GM19035 (cell line): ENCODE data around the gene PEDS1.
"Not testable (repeated sequence)": the region's sequence is repeated elsewhere in the genome, so short reads cannot be mapped to it uniquely, and the experiment has no call there.

ENCODE experiments used
- ATAC-seq: cut with Tn5 transposase; IDR thresholded peaks from one replicate; pipeline ENCODE4 v1.9.1; 2021; ENCODE audit not compliant: unreplicated experiment

The PEDS1 gene

DNA sequence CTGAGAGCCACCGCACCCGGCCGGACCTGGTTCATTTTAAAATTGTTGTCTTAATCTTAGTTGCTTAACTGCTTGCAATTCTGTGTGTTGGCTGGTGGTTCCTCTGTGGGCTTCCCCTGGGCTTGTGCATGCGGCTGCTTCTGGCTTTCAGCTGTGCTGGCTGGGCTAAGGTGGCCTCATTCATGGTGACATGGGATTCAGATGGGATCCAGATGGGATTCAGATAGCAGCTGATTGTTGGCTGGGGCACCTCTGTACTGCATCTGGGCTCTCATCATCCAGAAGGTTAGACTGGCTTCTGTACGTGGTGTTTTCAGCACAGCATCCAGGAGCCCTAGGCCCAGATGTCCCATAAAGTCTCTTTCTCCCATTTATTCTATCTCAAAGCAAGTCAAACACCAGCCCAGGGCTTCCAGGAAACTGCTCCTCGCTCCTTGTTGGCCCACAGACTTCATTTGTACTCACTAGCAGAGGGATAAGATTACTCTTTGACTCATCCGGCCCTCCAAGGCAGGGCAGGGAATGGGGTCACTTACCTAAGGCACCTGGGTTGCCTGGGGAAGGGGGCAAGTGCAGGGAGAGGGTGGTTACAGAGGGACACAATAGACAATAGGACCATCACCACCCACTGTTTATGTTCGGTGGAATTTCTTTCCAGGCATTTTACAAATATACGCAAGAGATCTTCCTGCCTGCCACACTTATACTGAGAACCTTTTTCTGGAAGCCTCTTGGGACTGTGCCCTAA is 10.2 kb upstream of the PEDS1 start:
- ATAC-seq = no peak

DNA sequence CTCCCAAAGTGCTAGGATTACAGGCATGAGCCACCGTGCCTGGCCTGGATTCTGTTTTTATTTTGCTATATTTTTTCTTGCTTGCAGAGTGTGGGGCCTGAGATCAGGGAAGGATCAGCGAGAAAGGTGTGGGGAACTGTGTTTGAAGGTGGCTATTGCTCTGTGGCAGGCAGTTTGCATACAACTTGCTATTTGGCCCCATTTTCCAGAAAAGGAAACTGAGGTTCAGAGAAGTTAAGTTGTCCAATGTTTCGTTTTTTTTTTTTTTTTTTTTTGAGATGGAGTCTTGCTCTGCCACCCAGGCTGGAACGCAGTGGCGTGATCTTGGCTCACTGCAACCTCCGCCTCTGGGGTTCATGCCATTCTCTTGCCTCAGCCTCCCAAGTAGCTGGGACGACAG is 8.0 kb upstream of the PEDS1 start:
- ATAC-seq = not testable (repeated sequence)

DNA sequence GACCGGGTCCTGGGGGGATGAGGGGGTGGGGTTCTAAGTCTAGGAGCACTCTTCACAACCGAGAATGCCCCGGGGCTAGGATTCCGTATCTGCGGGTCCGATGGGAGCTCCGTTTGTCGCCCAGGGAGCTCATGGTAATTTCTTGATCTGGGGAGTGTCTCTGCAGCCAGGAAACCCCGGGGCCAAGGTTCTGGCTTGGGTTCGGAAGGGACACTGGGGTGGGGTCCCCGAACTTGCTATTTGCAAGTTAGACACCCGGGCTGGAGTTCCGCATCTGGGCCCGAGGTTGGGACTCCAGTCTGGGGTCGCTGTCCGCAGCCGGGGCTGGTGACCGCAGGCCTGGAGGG is 397 bp downstream of the PEDS1 start:
- ATAC-seq = no peak

DNA sequence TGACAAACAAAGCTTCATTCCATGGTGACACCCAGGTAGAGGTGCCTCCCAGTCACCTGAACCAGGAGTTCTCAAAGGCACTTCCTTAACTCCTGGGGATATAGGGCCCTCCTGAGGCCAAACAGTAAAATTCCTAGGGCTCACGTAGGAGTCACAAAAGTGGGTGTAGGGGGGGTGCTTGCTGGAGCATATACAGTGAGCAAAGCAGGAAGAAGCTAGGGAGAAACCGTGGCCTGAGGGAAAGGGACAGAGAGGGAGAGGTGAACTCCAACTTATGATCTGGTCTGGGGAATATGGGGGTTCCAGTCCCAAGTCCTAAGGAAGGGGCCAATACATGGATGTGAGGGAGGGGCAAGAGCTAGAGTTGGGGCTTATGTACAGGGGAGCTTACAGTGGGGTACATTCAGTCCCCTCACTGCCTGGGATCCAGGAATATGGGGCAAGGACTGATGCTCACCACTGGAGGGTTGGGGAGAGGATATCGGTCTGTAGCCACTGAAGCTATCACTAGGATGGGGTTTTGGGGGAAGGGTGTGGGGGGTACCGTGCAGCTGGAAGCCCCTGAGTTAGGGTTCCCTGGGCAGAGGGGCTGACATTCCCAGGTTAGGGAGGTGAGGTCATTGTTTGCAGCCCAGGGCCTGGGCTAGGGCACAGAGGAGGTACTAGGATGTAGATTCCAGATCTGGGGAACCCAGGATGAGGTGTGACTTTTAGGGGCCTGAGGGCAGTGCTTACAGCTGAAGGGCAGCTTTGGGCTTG is 950 bp downstream of the PEDS1 start:
- ATAC-seq = no peak

DNA sequence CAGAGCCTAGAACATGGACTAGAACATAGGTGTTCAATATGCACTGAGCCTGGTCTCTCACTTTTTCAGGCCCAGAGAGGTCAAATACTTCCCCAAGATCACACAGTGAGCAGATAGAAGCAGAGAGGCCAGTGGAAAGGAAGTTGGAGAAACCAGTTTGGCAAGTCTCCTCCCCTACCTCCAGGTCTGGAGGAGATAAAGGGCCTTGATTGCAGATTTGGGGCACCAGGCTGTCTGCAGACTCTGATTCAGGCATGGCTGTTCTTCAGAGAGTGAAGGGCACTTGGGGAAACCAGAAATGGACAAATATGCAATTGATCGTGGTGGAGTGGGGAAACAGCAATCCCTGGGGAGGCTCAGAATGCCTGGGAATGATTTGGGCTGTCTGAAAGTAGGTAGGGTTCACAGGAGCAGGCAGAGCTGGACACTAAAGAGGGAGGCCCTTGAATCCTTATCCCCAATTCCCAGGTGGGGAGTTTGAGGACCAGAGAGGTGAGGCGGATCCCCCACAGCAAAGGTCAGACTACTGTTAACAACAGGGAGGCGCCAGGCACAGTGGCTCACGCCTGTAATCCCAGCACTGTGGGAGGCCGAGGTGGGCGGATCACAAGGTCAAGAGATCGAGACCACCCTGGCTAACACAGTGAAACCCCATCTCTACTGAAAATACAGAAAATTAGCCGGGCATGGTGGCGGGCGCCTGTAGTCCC is 2.3 kb downstream of the PEDS1 start:
- no peak for ATAC-seq

DNA sequence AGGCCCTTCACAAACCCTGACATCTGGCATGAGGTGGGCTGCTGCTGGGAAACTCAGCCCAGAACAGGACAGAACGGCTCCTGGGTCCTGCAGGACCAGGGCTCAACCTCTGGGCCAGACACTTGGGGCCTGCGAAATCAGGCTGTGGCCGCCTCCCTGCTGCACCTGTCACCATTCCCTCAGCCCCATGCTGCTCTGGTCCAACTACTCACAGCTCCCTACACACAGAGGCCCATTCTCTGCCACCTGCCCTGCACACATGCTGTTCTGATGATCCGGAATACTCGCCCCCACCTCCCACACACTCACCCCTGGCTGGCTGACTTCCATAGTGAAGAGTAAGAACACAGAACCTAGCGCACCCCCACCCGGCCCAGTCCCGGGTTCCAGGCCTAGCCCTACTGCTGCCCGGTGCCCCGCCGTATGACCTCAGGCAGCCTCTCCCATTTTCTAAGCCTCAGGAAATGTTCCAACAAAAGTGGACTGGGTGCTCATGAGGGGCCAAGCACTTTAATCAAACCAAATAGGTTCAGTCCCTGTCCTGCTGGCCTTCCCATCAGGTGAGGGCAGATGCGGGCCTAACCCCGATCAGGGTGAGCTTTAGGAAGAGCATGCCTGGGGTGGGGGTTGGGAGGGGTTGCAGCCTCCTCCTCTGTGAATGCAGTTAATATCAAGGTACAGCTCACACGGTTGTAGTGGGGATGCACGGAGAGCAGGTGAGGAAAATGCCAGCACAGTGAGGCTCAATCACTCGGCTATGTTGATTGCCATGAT is 3.9 kb downstream of the PEDS1 start:
- no peak for ATAC-seq

DNA sequence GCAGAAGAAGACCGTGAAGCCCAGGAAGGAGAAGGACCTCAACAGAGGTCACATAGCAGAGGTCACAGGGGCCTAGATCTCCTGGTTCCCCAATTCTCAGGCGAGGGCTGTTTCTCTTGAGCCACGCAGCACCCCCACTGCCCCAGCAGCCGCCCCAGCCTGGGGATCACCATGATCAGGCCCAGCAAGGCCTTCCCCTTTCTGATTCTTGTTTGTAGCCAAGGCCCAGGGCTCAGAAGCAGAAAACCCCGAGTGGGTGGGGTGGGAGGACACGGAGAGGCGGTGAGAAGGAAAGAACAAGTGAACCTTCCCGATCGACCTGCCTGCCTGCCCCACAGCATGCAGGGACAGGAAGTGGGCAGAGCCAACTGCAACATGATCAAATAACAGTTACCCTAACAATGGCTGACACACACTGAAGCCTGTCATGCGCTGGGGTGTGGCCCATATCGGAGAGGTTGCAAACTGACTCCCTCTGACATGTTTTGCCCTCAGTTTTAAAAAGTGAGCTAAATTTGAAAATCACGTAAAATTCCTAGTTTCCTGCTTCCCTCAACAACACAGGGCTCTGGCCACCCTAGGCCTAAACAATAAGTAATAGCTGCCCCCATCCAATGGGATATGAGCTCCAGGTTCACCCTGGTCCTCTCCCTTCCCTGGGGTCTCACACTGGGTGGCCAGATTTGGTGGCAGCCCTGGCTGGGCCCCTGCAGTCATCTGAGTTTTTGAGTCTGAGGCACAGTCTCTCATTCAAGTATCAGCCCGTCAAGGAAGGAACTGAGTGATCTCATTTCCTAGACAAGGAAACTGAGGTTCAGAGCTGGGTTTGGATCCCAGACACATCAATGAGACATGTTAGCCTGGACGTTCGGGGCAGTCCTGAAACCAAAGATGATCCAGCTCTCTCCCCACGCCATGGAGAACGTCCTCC is 6.5 kb downstream of the PEDS1 start:
- no peak for ATAC-seq

DNA sequence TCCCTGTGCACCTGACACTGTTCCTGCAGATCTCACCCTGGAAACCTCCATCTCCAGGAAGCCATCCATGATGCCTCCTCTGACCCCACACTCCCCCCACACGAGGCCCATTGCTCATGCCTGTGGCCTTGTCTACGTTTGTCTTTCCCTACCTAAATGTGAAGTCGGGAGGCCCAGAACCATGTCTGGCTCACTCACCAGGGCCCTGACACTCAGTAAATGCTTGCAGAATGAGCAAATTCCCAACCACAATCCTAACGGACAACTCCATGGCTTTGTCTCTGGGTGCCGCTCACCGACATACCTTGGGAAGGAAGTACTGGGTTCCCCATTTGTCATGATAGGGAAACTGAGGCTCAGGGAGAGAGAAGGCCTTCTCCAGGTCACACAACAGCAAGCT is 7.3 kb downstream of the PEDS1 start:
- ATAC-seq = no peak

DNA sequence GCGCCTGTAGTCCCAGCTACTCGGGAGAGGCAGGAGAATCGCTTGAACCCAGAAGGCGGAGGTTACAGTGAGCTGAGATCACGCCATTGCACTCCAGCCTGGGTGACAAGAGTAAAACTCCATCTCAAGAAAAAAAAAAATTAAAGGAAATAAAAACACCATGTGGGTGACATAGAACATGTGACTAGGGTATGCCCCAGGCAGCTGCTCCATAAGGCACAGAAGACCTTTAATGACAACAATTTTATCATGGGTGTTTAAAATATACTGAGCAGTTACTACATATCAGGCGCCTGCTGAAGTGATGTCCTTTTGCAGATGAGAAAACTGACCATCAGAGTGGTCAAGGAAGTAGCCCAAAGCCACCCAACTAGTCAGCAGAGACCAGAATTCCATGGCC is 8.0 kb downstream of the PEDS1 start:
- ATAC-seq = no peak

DNA sequence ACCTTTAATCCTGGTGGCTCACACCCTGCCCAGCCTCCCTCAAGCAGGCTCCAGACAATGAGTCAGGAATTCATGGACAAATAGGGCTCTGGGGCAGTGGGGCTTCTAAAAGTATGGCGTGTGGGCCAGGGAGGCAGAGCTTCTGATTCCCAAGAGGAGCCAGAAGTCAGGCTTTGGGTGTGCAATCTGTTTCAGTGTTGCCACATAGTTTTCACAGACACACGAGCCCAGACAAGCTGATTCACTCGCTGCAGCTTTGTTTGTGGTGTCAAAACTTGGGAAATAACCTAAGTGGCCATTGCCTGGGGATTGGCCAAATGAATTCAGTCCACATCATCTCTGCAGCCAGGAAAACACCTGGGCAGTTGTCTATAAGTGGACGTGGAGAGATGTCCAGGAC is 9.2 kb downstream of the PEDS1 start:
- ATAC-seq = no peak

DNA sequence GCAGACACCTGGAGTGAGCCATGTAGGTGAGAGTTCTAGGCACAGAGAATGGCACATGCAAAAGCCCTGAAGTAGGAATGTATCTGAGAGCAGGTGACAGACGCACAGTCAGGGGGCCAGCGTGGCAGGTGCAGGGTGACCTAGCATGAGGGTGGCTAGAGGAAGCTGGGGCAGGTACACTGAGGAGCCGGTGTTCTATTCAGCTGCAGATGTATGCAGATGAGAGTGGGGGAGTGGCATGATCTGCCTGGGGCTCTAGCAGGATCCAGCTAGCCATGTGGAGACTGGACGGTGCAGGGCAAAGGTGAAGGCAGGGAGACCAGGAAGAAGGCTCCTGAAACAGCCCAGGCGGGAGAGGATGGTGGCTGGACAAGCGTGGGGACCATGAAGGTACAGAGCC is 10.7 kb downstream of the PEDS1 start:
- ATAC-seq = no peak

DNA sequence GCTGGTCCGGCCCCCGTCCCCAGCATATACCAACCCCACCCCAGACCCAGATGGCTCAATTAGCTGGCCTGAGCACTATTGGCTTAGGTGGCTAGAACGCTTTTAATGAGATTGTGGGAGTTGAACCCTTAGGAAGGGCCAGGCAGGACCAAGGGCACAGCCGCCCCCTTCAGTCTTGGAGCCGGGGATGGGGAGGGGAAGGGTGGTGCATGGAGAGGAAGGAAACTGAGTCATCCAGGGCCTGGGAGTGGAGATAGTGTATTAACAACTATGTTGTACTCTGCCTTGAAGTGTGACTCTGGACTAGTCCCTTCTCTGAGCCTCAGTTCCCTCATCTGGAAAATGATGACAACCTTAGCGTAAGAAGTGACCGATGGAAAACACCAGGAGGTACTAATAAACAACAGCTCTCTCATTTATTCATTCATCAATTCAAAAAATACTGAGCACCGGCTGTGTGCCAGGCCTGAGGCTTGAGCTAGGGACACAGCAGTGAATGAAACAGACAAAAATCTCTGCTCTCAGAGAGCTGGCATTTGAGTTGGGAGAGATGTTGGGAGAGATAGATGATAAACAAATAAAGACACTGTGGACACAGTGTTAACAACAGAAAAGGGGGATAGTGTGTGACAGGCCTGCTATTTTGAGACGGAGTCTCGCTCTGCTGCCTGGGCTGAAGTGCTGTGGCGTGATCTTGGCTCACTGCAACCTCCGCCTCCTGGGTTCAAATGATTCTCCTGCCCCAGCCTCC is 11.5 kb downstream of the PEDS1 start:
- ATAC-seq = no peak

DNA sequence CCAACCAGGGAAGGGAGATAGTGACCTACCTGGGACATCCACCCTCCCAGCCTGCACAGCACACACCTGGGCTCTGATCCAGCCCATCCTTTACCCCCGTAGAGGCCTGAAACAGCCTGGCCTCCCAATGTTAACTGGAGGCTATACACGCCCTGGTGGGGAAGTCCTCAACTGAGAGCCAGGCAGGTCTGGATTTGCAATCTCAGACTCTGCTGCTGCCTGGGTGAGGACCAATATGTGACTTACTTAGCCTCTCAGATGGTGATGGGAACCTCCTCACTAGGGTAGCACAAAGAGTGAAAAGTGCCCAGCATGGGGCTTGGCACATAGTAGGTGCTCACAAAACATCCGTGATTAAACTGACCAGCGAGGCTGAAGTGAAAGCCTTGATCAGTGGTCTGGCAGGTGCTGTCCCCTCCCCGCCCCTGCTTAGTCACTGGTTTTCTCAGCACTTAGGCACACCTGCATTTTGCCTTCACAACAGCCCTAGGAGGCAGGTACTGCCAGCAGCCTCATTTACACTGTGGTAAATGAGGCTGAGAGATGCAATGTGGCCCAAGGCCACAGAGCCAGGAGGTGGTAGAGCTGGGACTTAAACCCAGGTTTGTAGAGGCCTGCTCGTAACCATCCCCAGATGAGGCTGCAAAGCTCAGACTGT is 12.4 kb downstream of the PEDS1 start:
- ATAC-seq = no peak

DNA sequence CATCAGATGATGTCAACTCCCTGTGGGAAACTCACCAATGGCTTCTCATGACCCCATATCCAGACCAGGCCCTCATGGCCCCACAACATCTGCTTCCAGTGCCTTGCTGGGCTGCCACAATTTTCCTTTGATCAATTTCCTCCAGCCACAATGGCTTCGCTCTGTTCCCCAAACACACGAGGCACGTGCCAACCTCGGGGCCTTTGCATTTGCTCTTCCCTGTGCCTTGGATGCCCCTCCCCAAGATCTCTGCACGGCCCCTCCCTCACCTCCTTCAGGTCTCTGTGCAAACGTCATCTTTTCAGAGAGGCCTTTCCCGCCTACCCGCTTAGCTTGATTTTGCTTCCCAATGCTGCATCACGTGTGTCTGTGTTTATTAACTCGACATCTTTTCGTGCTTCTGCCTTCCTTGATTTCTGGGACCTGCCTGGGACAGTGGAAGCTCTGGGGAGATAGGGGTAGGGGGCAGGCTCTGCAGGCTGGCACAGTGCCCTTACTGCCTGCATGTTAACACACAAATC is 13.1 kb downstream of the PEDS1 start:
- ATAC-seq = no peak

DNA sequence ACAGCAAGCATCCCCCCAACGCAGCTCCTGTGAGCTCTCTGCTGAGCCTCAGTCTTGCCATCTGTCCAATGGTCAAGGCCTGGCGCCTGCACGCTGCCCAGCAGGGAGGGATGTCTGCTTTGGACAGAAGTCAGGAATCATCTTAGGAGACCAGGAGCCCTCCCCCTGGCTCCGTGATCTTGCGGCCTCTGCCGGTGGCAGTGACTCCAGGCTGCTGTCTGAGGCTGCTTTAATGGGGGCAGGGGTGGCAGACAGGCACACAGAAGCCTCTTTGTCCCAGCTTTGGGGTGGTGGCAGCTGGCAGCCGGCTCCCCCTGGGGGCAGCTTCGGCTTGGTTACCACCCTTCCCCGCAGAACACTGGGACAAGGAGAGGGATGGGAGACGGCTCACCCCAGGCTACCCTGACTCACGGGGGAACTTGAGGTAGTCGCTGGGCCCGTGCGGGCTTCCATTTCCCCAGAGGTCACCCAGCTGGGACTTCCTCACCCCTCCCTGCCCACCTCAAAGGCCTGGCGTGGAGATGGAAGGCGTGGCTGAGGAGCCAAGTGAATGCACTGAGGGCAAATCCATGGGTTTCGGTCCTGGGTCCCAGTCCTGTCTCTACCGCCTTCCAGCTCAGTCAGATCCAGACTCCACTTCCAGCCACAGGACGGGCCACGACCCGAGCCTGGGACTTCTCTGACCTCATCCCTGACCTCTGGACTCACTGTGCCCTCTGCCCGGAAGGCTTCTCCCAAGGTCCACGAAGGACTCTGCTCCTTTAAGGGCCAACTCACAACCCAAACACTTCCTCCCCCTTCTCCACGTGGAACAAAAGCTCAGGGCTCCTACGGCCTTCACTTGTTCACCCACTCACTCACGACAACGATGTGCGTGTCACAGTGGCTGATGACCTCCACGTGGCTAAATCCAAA is 14.8 kb downstream of the PEDS1 start:
- ATAC-seq = no peak

DNA sequence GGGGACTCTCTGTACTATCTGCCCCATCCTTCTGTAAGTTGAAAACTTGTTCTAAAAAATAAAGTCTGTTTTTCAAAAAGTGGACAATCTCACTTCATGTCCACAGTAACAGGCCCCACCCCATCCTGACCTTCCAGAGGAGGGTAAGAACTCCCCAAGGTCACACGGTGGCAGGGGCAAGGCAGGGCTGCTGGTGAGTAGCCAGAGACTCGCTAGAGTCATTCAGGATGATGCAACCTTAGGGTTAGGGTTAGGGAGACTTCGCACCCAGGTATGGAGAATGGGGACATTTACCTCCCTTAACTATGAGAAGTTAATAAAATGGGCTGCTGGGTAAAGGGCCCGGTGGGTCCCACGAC is 15.4 kb downstream of the PEDS1 start:
- ATAC-seq = no peak

DNA sequence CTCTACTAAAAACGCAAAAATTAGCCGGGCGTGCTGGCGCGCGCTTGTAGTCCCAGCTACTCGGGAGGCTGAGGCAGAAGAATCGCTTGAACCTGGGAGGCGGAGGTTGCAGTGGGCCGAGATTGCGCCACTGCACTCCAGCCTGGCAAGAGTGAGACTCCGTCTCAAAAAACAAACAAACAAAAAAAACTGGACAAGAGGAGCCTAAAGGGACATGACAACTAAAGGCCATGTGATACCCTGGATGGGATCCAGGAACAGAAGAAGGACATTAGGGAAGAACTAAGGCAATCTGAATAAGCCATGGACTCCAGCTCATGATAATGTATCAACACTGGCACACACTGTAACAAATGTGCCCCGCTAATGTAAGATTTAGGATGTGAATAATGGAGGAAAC is 15.8 kb downstream of the PEDS1 start:
- not testable (repeated sequence) for ATAC-seq
